Measurements from ENCODE around the gene OR51F1. TPM values are rescaled to one million over a fixed set of nuclear protein-coding genes. Genes with fewer than 3 reads are reported as not detected.
"Not testable (repeated sequence)": the region's sequence is repeated elsewhere in the genome, so short reads cannot be mapped to it uniquely, and the experiment has no call there.

Gene OR51F1
- total and polyA plus RNA-seq, 4 experiments from 2014 or later, result not detected

DNA sequence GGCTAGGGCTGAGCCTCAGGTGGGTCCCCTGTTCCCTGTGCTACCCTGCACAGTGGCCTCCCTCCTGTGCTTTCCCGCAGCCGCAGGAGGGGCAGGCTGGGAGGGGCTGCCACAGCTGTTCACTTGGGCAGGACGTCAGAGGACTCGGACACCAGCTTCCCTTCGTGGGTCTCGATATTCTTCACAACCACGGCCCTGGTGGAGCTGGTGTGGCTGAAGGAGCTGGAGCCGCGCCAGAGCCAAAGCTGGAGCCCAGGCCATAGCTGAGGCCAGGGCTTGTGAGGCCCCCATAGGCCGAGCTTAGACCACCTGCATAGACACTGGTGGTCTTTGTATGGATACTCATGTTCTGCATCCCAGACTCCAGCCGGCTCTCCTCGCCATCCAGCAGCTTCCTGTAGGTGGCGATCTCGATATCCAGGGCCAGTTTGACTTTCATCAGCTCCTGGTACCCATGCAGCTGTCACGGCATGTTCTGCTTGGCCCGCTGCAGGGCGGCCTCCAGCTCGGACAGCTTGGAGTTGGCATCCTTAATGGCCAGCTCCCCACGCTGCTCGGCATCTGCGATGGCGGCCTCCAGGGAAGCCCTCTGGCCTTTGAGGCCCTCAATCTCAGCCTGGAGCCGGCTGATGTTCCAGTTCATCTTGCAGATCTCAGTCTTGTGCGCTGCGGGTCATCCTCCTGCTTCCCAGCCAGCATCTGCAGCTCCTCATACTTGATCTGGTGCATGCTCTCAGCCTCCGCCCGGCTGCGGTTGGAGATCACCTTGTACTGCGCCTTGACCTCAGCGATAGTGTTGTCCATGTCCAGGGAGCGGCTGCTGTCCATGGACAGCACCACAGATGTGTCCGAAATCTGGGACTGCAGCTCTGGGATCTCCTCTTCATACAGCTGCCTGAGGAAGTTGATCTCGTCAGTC is 46.9 kb downstream of the OR51F1 start:
- H3K27me3 ChIP-seq (ENCODE audit: insufficient read depth, low read length); H3K36me3 ChIP-seq (ENCODE audit: insufficient read depth, low read length); DNase-seq; H3K27ac ChIP-seq (ENCODE audit: low read depth, low read length); H3K9me3 Mint-ChIP-seq; H3K4me3 Mint-ChIP-seq; H3K4me3 ChIP-seq (ENCODE audit: low read length in 2 of 2); H3K27me3 Mint-ChIP-seq; H3K27ac Mint-ChIP-seq; H3K36me3 Mint-ChIP-seq; H3K4me1 ChIP-seq (ENCODE audit: insufficient read depth, low read length); H3K4me1 Mint-ChIP-seq; POLR2A ChIA-PET (ENCODE audit: partially characterized antibody); intact Hi-C loops (cut with micrococcal nuclease); H3K9me3 ChIP-seq (ENCODE audit: control insufficient read depth in 1 of 2, low read length in 2 of 2): not testable (repeated sequence)
- CTCF ChIA-PET (ENCODE audit: partially characterized antibody), result interaction anchor here (1.0 kb wide), 1 partner anchor 11 kb away, joined by 6 read pairs; no protein-coding TSS in a partner anchor

Other genes with a start within 250 kb of the OR51F1 start
- gene OR52M1, start 224.7 kb downstream of the OR51F1 start, total RNA-seq, result not detected
- gene OR52M1, start 224.7 kb downstream of the OR51F1 start, polyA plus RNA-seq, result not detected
- not detected for gene OR52I2, start 188.2 kb downstream of the OR51F1 start, total RNA-seq
- gene OR52I2, start 188.2 kb downstream of the OR51F1 start, polyA plus RNA-seq, result not detected
- gene OR52I1, start 175.9 kb downstream of the OR51F1 start, total RNA-seq, result not detected
- gene OR52I1, start 175.9 kb downstream of the OR51F1 start, polyA plus RNA-seq, result under 1 TPM in 1 of 2 donors, not detected in 1; 0.23 TPM
- gene TRIM68, start 161.7 kb downstream of the OR51F1 start, total RNA-seq, result 10 to 100 TPM; 23.7 to 28.1 TPM
- 10 to 100 TPM; 13.1 to 16.1 TPM for gene TRIM68, start 161.7 kb downstream of the OR51F1 start, polyA plus RNA-seq
- gene OR51D1, start 132.5 kb downstream of the OR51F1 start, total RNA-seq, result not detected
- not detected for gene OR51D1, start 132.5 kb downstream of the OR51F1 start, polyA plus RNA-seq
- not detected for gene OR51E1, start 126.0 kb downstream of the OR51F1 start, total RNA-seq
- not detected for gene OR51E1, start 126.0 kb downstream of the OR51F1 start, polyA plus RNA-seq
- not detected for gene OR51E2, start 72.1 kb downstream of the OR51F1 start, total RNA-seq
- gene OR51E2, start 72.1 kb downstream of the OR51F1 start, polyA plus RNA-seq, result not detected
- gene MMP26, start 65.2 kb downstream of the OR51F1 start, total RNA-seq, result not detected
- gene MMP26, start 65.2 kb downstream of the OR51F1 start, polyA plus RNA-seq, result not detected
- gene OR52R1, start 34.4 kb upstream of the OR51F1 start, total RNA-seq, result not detected
- gene OR52R1, start 34.4 kb upstream of the OR51F1 start, polyA plus RNA-seq, result not detected
- not detected for gene OR51F2, start 51.4 kb upstream of the OR51F1 start, total RNA-seq
- not detected for gene OR51F2, start 51.4 kb upstream of the OR51F1 start, polyA plus RNA-seq
- gene OR51S1, start 79.3 kb upstream of the OR51F1 start, total RNA-seq, result not detected
- not detected for gene OR51S1, start 79.3 kb upstream of the OR51F1 start, polyA plus RNA-seq
- gene OR51T1, start 112.0 kb upstream of the OR51F1 start, total RNA-seq, result not detected
- gene OR51T1, start 112.0 kb upstream of the OR51F1 start, polyA plus RNA-seq, result not detected
- gene OR51A7, start 133.8 kb upstream of the OR51F1 start, total RNA-seq, result not detected
- gene OR51A7, start 133.8 kb upstream of the OR51F1 start, polyA plus RNA-seq, result not detected
- gene OR51G2, start 149.4 kb upstream of the OR51F1 start, total RNA-seq, result not detected
- not detected for gene OR51G2, start 149.4 kb upstream of the OR51F1 start, polyA plus RNA-seq
- not detected for gene OR51G1, start 154.4 kb upstream of the OR51F1 start, total RNA-seq
- not detected for gene OR51G1, start 154.4 kb upstream of the OR51F1 start, polyA plus RNA-seq
- not detected for gene OR51A4, start 177.7 kb upstream of the OR51F1 start, total RNA-seq
- not detected for gene OR51A4, start 177.7 kb upstream of the OR51F1 start, polyA plus RNA-seq
- gene OR51A2, start 185.8 kb upstream of the OR51F1 start, total RNA-seq, result not detected
- gene OR51A2, start 185.8 kb upstream of the OR51F1 start, polyA plus RNA-seq, result not detected
- not detected for gene OR51L1, start 224.9 kb upstream of the OR51F1 start, total RNA-seq
- gene OR51L1, start 224.9 kb upstream of the OR51F1 start, polyA plus RNA-seq, result not detected